PC-3 (cell line): Measurements from ENCODE around the gene DNAJC3. TPM values are rescaled to one million over a fixed set of nuclear protein-coding genes. Genes with fewer than 3 reads are reported as not detected.
"Not testable (repeated sequence)": the region's sequence is repeated elsewhere in the genome, so short reads cannot be mapped to it uniquely, and the experiment has no call there.

Source experiments
- ATAC-seq: fragments of 200-7000 bp; cut with Tn5 transposase; 2 replicates; pipeline ENCODE4 v1.9.1; 2020; ENCODE audit warnings: mild to moderate bottlenecking, moderate library complexity
- BruUV-seq: library from RNA; stranded (reverse); fragments of 400-500 nt; replicated peaks from 2 replicates; lab custom pipeline; 2021; lab: Mats Ljungman, UMichigan
- CTCF ChIA-PET: fragments of 300-600 bp; sonication (Branson Sonifier 250); formaldehyde crosslinking; loops from one replicate; lab custom pipeline; 2022; ENCODE audit warnings: antibody characterized with exemption; lab: Charles Lee
- POLR2A ChIA-PET: fragments of 300-600 bp; sonication (Branson Sonifier 250); formaldehyde crosslinking; loops from one replicate; lab custom pipeline; 2022; ENCODE audit warnings: antibody characterized with exemption; ENCODE audit not compliant: unreplicated experiment; lab: Charles Lee
- DNase-seq: peaks from one replicate; pipeline ENCODE4 v3.0.0-alpha.2; 2015
- H2AFZ ChIP-seq: fragments of 300-600 bp; sonication (generic); 2 replicates; pipeline ENCODE4 v1.6.0; 2016; ENCODE audit warnings: antibody characterized with exemption, low read length
- H3F3A ChIP-seq: fragments of 300-600 bp; sonication (generic); one replicate; pipeline ENCODE4 v1.6.0; 2017; ENCODE audit warnings: antibody characterized with exemption, low read length, control low read depth, mild to moderate bottlenecking; ENCODE audit not compliant: unreplicated experiment
- H3K27ac ChIP-seq: fragments of 300-600 bp; sonication (generic); 2 replicates; pipeline ENCODE4 v1.5.1; 2016; ENCODE audit warnings: mild to moderate bottlenecking, low read length
- H3K27me3 ChIP-seq: fragments of 300-600 bp; sonication (generic); 2 replicates; pipeline ENCODE4 v1.6.1; 2016; ENCODE audit warnings: low read length, mixed read lengths
- H3K36me3 ChIP-seq: fragments of 300-600 bp; sonication (generic); 2 replicates; pipeline ENCODE4 v1.6.1; 2016; ENCODE audit warnings: low read depth, mixed run types, low read length, mixed read lengths
- H3K4me1 ChIP-seq: fragments of 300-600 bp; sonication (generic); 2 replicates; pipeline ENCODE4 v1.5.1; 2016; ENCODE audit warnings: low read length; ENCODE audit not compliant: insufficient read depth
- H3K4me2 ChIP-seq: fragments of 300-600 bp; sonication (generic); 2 replicates; pipeline ENCODE4 v1.6.0; 2016; ENCODE audit warnings: low read length
- H3K4me3 ChIP-seq: fragments of 300-600 bp; sonication (generic); 2 replicates; pipeline ENCODE4 v1.5.1; 2016; ENCODE audit warnings: mild to moderate bottlenecking, low read length, mixed read lengths
- H3K79me2 ChIP-seq: fragments of 300-600 bp; sonication (generic); 2 replicates; pipeline ENCODE4 v1.6.1; 2017; ENCODE audit warnings: low read length, mixed read lengths
- H3K9ac ChIP-seq: fragments of 300-600 bp; sonication (generic); 2 replicates; pipeline ENCODE4 v1.6.0; 2016; ENCODE audit warnings: mild to moderate bottlenecking, low read length
- H3K9me2 ChIP-seq: fragments of 300-600 bp; sonication (generic); replicated peaks from 2 replicates; pipeline ENCODE4 v1.6.1; 2016; ENCODE audit warnings: mixed run types, low read length, mixed read lengths
- H3K9me3 ChIP-seq: fragments of 300-600 bp; sonication (generic); 2 replicates; pipeline ENCODE4 v1.6.1; 2016; ENCODE audit warnings: low read length, mixed read lengths
- H4K20me1 ChIP-seq: fragments of 300-600 bp; sonication (generic); 2 replicates; pipeline ENCODE4 v1.6.1; 2016; ENCODE audit warnings: low read length, mixed read lengths
- CTCF ChIP-seq: fragments of 300-600 bp; sonication (generic); conservative IDR thresholded peaks from 2 replicates; pipeline ENCODE4 v1.5.1; 2017; ENCODE audit warnings: antibody characterized with exemption, low read depth, mild to moderate bottlenecking, low read length
- EZH2 ChIP-seq: fragments of 300-600 bp; sonication (generic); IDR thresholded peaks from one replicate; pipeline ENCODE4 v1.6.1; 2017; ENCODE audit warnings: antibody characterized with exemption, mild to moderate bottlenecking, low read length; ENCODE audit not compliant: unreplicated experiment
- EZH2phosphoT487 ChIP-seq: fragments of 300-600 bp; sonication (generic); IDR thresholded peaks from 2 replicates; pipeline ENCODE4 v1.6.1; 2018; ENCODE audit warnings: mild to moderate bottlenecking, antibody characterized with exemption, low read length, borderline replicate concordance
- intact Hi-C: fragments of 100-400 bp; cut with micrococcal nuclease; formaldehyde crosslinking; loops from 2 replicates; pipeline ENCODE4 v1.9.0; 2023
- total RNA-seq: library from RNA; depleted of rRNA; stranded (reverse); fragments of >200 nt; gene quantifications from 2 replicates; pipeline ENCODE4 v1.2.3, GENCODE V29; 2014

DNAJC3 gene
- total RNA-seq, 1 experiment from 2014 or later = 20.5 TPM

GRCh38 chr13:95734124-95734523, 57.2 kb downstream of the DNAJC3 start:
- BruUV-seq = no TSS peak
- POLR2A ChIA-PET = no interaction called here
- H3F3A ChIP-seq = no peaks in the 10 kb centered on the region
- intact Hi-C loops = no loop called here
- H3K9me3 ChIP-seq = no peaks in the 10 kb centered on the region
- H3K36me3 ChIP-seq = peaks cover 14% of the 10 kb centered on the region
- H4K20me1 ChIP-seq = no peaks in the 10 kb centered on the region
- CTCF ChIA-PET = no interaction called here
- TF ChIP-seq CTCF (no peak), EZH2phosphoT487 (no peak), EZH2 (no peak)
- H3K9ac ChIP-seq = no peak overlapping the region
- no peak overlapping the region for H3K4me2 ChIP-seq
- DNase-seq (no peak), ATAC-seq (no peak)
- H3K27ac ChIP-seq = no peak overlapping the region
- no peak overlapping the region for H2AFZ ChIP-seq
- H3K4me3 ChIP-seq = no peak overlapping the region
- no peaks in the 10 kb centered on the region for H3K4me1 ChIP-seq
- H3K79me2 ChIP-seq = peaks cover 25% of the 10 kb centered on the region
- no peaks in the 10 kb centered on the region for H3K9me2 ChIP-seq
- no peaks in the 10 kb centered on the region for H3K27me3 ChIP-seq

GRCh38 chr13:95740071-95740978, 63.4 kb downstream of the DNAJC3 start:
- H3K9me2 ChIP-seq, CTCF ChIA-PET, DNase-seq, H3K9me3 ChIP-seq, BruUV-seq, H2AFZ ChIP-seq, H3K36me3 ChIP-seq, H3K4me3 ChIP-seq, H3K27me3 ChIP-seq, ATAC-seq, H3K4me1 ChIP-seq, H3K4me2 ChIP-seq, H3F3A ChIP-seq, H4K20me1 ChIP-seq, POLR2A ChIA-PET, H3K27ac ChIP-seq, H3K9ac ChIP-seq, intact Hi-C loops: not testable (repeated sequence)
- peaks cover 25% of the 10 kb centered on the region for H3K79me2 ChIP-seq

GRCh38 chr13:95740979-95741320, 64.0 kb downstream of the DNAJC3 start:
- H4K20me1 ChIP-seq = no peaks in the 10 kb centered on the region
- H3K9me3 ChIP-seq = no peaks in the 10 kb centered on the region
- H3K4me1 ChIP-seq = no peaks in the 10 kb centered on the region
- DNase-seq (no peak), ATAC-seq (no peak)
- TF ChIP-seq CTCF = no peak
- TF ChIP-seq EZH2 = no peak
- TF ChIP-seq EZH2phosphoT487 = no peak
- no peaks in the 10 kb centered on the region for H3F3A ChIP-seq
- CTCF ChIA-PET = no interaction called here
- H3K4me2 ChIP-seq = no peak overlapping the region
- POLR2A ChIA-PET = no interaction called here
- no TSS peak for BruUV-seq
- H3K36me3 ChIP-seq = no peaks in the 10 kb centered on the region
- H3K27ac ChIP-seq = no peak overlapping the region
- intact Hi-C loops = no loop called here
- H3K27me3 ChIP-seq = no peaks in the 10 kb centered on the region
- H3K4me3 ChIP-seq = no peak overlapping the region
- no peaks in the 10 kb centered on the region for H3K9me2 ChIP-seq
- no peak overlapping the region for H3K9ac ChIP-seq
- H3K79me2 ChIP-seq = peaks cover 25% of the 10 kb centered on the region
- H2AFZ ChIP-seq = no peak overlapping the region
